Measurements from ENCODE around the gene PRPS2.

Gene PRPS2

DNA sequence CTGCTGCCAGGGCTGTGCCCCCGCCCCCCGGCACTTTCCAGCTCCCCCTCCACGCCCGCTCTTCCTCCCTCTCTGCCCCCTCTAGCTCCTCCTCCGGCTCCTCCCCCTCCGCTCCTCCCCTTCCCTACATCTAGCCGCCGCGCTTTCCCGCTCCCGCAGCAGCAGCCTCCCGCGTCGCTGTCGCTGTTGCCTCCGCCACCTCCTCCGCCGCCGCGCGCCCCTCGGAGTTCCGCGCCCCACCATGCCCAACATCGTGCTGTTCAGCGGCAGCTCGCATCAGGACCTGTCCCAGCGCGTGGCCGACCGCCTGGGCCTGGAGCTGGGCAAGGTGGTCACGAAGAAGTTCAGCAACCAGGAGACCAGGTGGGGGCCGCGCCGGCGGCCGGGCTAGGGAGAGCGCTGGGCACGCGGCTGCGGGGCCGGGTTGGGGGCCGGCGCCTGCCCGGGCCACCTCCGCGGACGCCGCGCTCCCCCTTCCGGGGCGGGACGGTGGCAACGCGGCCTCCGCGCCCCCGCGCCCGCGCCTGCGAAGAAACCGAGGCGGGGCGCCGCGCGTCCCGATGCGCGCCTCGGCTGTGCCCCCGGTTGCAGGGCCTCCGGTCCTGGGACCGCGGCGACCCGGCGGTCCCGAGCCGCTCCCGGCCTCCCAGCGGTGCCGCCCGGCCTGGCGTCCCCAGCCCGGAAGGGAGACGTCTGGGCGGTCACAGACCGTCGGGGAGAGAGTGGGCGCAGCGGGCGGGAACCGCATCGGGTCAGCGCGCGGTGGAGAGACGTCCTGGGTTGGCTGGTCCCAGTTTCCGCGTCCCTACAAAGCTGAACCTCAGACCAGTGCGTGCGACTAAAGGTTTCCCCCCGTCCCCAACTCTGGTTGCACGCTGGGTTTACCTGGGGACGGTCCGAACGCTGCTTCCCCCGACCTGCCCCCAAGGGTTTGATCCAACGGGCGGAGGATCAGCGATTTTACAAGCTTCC, at the start of gene PRPS2:
Gene PRPS2 (plus strand): TSS at position 156 of the 972 bp plus-strand sequence. CDS start 86 bp downstream, at position 242.
- no peak for FAIRE-seq

DNA sequence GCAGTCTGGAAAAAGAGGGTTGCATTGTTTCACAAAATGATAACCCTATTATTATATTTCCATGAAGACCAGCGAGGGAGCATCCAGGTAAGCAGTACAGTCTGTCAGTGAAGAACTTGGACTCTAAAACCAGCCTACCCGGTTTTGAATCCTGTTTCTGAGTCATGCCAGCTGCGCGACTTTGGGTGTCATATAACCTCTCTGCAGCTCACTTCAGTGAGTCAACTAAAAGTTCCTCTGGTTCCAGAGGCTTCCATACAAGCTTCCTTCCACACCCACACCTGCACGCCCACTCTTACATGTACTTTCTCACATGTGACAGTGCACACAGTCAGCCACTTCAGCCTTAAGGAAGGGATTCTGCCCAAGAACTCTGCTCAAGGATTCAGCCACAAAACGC, 49.8 kb upstream of the PRPS2 start:
- no peak for FAIRE-seq

GRCh38 chrX:12747433-12747832, 43.8 kb upstream of the PRPS2 start:
- FAIRE-seq = no peak

DNA sequence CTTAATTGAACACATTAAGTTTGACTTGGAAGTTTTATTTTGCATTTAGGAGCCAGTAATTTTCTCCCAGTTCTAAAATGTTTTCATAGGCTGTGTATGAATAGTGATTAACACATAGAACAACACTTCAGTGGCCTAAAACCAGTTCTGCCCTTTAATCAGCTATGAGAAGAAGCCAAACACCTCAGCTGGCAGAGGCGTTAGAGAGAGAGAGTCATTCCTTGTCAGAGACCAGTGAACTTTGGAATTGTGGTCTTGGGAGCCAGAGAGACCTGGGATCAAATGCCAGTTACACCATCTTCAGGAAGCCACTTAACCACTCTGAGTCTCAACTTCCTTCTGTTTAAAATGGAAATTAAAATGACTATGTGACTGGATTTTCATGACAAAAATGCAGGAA, 39.3 kb upstream of the PRPS2 start:
- FAIRE-seq = no peak

DNA sequence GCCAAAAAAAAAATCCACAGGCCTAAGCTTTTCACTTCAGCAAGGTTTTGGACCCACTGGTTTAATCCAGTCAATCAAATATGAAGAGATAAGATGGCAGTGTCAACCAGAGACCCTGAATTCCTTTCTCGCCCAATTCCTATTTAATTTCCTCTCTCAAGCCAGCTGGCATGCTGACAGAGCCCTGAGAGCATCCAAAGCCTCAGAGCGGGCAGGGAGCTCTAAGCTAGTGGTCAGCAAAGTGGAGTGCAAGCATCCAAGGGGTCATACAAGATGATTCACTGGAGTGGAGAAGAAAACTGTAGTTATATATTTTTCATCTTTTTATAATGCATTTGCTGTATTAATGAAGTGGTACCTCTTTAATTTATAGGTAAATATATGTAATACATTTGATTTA, 37.8 kb upstream of the PRPS2 start:
- FAIRE-seq = no peak

DNA sequence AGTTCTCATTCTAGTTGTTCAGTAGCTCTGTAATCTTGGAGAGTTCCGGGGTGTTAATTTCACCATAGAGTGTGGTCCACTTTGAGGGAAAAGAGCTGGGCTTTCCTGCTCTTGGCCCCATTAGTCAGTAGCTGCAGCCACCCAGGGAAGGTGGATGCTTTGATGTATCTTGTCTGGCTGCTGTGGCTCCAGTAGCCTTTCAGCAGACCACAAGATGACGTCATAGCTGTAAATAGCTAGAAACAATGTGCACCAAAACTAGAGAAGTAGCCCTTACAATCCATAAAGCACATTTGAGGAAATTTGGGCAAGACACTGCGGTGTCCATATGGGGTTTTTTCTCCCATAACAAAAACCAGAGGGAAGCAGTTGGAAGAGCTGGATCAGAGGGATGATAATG, 32.9 kb upstream of the PRPS2 start:
- no peak for FAIRE-seq

DNA sequence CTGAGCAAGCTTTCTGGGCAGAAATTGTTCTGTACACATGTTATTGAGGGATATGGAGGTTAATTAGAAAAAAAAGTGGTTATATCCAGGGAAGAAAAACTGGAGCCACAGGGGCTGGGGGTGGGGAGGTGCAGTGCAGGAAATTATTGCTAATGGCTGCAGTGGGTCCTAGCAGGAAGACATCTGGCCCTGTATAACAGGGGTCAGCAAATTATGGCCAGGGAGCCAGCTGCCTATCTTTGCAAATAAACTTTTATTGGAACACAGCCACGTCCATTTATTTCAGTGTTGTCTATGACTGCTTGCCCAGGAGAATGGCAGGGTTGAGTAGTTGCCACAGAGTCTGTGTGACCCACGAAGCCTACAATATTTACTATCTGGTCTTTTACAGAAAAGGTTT, 23.4 kb upstream of the PRPS2 start:
- no peak for FAIRE-seq

DNA sequence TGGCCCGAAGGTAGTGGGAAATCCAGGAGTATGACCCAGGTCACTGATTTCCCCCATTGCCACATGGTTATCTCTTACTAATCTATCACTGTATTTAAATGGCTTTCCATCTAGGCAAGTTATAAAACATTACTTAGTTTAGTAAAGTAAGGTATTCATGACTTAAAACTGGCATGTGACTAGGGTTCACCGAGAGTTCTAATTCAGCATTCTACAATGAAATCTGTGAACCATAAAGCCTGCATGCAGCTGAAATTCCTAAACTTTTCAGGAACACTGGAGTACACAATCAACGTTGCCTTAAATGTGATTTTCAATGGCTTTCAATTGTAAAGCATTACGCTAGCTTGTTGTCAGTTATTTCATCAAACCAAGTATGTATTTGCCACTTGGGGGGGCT, 22.7 kb upstream of the PRPS2 start:
- no peak for FAIRE-seq

GRCh38 chrX:12770440-12770839, 20.8 kb upstream of the PRPS2 start:
- FAIRE-seq = peak; percentile 60

GRCh38 chrX:12771445-12772069, 19.7 kb upstream of the PRPS2 start:
- no peak for FAIRE-seq

- FAIRE-seq = no peak
Measured at GRCh38 chrX:12777670-12778069, 13.5 kb upstream of the PRPS2 start.

DNA sequence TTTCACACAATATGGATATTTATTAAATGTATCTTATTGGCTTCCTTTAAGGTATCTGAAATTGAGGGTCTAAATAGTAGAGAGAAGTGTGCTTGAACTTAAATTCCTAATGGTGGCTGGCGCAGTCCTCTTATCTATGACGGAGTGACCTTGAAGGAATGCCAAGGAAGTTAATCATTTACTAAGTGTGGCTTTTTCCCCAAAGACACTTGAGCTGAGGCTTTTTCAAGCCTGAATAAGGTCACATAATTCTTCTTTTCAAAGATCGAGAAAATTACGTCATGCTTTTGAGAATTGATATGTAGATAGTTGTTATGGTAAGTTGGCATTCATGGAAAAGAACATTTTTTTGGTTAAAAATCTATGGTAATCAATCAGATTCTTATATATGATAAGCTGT, 11.7 kb upstream of the PRPS2 start:
- no peak for FAIRE-seq

DNA sequence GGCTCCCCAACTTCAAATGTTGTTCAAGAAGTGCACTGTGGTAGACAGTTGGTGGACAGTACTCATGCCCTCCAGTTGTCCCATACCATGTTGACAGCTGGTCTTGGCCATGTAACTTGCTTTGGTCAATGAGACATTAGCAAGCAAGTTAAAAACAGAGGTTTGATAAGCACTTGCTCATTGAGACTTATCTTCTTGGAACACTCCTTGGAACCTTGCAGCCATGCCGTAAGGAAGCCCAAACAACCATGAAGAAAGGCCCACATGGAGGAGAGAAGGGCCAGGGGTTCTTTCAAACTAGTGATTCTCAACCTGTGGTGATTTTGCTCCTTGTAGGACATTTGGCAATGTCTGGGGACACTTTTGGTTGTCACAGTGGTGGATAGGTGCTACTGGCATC, 2.6 kb upstream of the PRPS2 start:
- no peak for FAIRE-seq

DNA sequence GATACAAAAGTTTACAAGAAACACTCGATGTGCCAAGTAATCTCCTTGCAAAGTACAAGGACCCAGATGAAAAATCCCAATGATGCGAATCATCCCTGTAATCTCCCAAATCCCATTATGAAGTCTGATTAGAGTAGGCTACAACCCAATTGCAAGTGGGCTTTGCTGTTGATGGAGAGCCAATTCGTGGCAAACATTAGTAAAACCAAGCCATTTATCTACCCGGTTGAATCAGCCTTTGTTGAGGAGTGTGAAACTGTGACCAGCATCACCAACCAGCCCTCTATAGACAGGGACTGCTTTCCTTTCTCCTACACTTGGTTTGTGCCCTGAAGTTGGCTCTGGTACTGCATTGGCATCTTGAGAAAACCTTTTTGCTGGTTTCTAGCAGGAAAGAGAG, 1.2 kb upstream of the PRPS2 start:
- no peak for FAIRE-seq

- FAIRE-seq = no peak
Measured at GRCh38 chrX:12790885-12791256, 341 bp upstream of the PRPS2 start.

DNA sequence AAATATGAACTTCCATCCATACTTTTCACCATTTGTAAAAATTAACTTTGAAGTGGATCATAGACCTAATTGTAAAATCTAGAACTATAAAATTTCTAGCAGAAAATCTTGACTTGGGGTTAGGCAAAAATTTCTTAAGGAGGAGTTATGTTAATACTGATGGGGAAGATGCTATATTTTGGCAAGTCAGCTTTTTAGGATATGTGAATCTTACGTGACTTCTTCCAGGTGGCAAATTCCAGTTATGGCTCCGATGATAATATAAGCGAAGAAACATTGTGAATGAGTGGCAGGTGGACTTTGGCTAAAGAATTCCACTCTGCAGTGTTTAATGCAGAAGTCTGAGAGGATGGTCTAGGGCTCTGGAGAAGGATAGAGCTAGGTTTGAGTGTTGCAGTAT, 1.5 kb downstream of the PRPS2 start:
- FAIRE-seq = no peak

DNA sequence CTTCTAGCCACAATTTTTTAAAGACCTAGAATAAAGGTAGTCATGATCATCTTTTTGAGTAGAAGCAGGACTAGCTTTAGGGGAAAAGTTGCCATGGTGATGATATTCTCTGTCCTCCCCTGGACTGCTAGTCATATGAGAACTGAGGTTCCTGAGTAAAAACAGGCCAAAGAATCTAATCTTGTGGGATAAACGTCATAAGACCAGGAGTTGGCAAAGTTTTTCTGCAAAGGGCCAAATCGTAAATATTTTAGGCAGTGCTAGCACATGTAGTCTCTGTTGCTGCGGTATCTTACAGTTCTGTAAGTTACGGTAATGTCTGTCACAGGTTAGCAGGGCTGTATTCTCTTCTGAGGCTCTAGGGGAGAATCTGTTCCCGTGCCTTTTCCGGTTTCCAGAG, 3.4 kb downstream of the PRPS2 start:
- no peak for FAIRE-seq

GRCh38 chrX:12798601-12799000, 7.4 kb downstream of the PRPS2 start:
- FAIRE-seq = no peak

DNA sequence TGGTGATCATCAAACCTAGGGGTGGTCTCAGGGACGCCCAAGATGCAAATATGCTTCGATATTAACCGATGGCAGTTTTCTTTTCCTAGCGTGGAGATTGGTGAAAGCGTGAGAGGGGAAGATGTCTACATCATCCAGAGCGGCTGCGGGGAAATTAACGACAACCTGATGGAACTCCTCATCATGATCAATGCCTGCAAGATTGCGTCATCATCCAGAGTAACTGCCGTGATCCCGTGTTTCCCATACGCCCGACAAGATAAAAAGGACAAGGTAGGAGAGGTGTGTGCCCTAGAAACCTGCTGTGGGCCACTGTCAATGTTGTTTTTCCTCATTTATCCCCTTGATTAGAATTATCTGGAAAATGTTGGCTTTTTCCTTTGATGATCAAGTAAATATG, 7.9 kb downstream of the PRPS2 start:
- no peak for FAIRE-seq

DNA sequence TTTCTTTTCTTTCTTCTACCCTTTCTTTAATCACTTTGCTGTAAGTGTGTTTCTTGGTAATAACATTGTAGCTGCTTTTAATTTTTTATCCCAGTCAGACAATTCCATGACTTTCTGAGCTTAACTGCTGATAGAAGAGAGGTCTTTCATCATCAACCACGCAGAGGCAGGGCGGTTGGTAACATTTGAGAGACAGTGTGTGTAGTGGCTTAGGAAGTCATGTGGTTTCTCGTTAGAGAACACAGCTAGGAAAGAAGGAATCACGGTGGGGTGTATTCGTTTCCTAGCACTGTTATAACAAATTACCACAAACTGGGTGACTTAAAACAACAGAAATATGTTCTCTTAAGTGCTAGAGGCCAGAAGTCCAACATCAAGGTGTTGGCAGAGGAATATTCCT, 11.5 kb downstream of the PRPS2 start:
- FAIRE-seq = no peak

- FAIRE-seq = no peak
Measured at GRCh38 chrX:12804655-12805054, 13.4 kb downstream of the PRPS2 start.

DNA sequence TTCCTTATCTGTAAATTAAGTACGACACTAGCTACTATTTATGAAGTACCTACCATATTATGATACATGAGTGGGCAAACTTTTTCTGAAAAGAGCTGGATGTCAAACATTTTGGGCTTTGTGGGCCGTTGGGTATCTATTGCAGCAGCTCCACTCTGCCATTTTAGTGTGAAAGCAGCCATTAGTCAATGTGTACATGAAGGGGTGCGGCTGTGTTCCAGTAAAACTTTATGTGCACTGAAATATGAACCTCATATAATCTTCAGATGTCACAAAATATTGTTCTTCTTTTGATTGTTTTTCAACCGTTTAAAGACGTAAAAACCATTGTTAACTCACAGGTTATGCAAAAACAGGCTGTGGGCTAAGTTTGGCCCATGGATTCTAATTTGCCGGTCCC, 14.1 kb downstream of the PRPS2 start:
- FAIRE-seq = no peak

DNA sequence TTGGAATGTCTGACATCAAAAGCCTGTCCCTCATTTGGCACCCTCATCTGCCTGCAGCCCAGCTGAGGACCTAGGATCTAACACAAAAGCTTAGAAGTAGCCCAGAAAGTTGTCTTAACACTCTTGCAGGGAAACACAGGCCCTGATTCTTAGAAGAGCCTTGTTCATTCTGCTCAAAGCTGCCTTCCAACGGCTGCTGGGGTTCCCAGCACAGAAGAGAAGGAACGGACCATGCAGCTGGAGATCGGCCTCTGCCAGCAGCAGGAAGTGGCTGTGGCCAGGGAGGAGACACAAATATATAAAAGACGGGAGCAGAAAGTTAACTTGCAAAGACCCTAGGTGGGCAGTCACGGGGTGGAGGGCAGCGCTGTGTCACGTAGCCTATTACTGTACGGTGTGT, 20.4 kb downstream of the PRPS2 start:
- FAIRE-seq = no peak

GRCh38 chrX:12814420-12814819, 23.2 kb downstream of the PRPS2 start:
- FAIRE-seq = peak; percentile 54

DNA sequence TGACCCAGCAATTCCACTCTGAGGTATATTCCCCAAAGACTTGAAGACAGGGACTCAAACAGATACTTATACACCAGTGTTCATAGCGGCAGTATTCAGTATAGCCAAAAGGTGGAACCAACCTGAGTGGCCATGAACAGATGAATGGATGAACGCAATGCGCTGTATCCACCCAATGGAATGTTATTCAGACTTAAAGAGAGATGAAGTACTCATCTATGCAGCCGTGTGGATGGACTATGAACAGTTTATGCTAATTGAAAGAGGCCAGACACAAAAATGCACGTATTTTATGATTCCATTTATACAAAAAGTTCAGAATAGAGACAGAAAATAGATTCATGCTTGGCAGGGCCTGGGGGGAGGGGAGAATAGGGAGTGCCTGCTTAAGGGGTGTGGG, 26.3 kb downstream of the PRPS2 start:
- no peak for FAIRE-seq
